ENCODE measurements around the gene CEP72. TPM values are rescaled to one million over a fixed set of nuclear protein-coding genes. Genes with fewer than 3 reads are reported as not detected.

The CEP72 gene
- total RNA-seq, 4 donors from 2014 or later: 7.2 to 11.9 (median 9.2) TPM

DNA sequence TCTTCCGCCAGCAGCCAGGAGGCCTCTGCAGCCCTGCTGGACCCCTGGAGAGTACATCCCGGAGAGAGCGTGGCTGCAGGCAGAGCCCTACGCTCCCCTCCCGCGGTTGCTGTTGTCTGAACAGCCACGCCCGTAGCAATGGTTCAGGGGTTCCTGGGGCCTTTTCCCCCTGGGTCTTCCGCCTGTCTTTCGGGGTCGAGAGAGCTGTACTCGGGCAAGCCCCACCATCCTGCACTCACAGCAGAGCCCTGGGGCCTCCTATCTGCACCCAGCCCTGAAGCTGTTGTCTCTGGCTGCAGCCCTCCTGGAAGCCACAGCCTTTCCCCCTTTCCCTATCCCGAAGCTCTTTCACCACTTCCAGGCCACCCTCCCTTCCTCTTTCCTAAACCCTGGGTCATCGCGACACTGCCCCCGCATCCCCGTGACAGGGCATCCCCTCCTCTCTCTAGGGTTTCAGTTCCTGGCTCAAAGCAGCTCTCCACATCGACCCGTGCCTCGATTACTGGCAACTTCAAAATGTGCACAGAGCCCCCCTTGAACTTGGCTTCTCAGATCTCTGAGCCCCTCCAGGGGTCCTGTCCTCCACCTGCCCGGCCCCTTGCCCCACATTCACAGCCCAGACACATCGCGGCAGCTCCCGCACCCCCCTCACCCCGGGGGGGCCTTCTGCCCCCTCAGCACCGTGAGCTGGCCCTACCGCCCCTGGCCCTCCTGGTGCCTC, 43.9 kb upstream of the CEP72 start:
- 67 to 71% methylated on average over 27 of the region's 27 CpGs for WGBS, 2 donors
- intact Hi-C loops (cut with DNase I; ENCODE audit: low total_unique reads): no loop called here
- no peak overlapping the region for H3K4me3 ChIP-seq (ENCODE audit: low read depth, poor library complexity, severe bottlenecking)
- peak in 1 of 2 donors; percentile 76 for DNase-seq (ENCODE audit: low spot score in 2 of 2)
- no peak for TF ChIP-seq CTCF (IDR thresholded peaks at IDR 0.05)
- no peak for TF ChIP-seq POLR2A (IDR thresholded peaks at IDR 0.05)

- peak in 1 of 2 donors; percentile 80 for DNase-seq (ENCODE audit: low spot score in 2 of 2)
- H3K4me3 ChIP-seq (ENCODE audit: low read depth, poor library complexity, severe bottlenecking): no peak overlapping the region
- intact Hi-C loops (cut with DNase I; ENCODE audit: low total_unique reads): no loop called here
- TF ChIP-seq CTCF (IDR thresholded peaks at IDR 0.05) (no peak), POLR2A (IDR thresholded peaks at IDR 0.05) (no peak)
- 84 to 89% methylated on average over 8 of the region's 8 CpGs for WGBS, 2 donors
These were observed 43.3 kb upstream of the CEP72 start for GRCh38 chr5:568809-569208.

- intact Hi-C loops (cut with DNase I; ENCODE audit: low total_unique reads): no loop called here
- no peak overlapping the region for H3K4me3 ChIP-seq (ENCODE audit: low read depth, poor library complexity, severe bottlenecking)
- WGBS, 2 donors: 90 to 91% methylated on average over 23 of the region's 23 CpGs
- peak in 1 of 2 donors; percentile 73 for DNase-seq (ENCODE audit: low spot score in 2 of 2)
- TF ChIP-seq POLR2A (IDR thresholded peaks at IDR 0.05) (no peak), CTCF (IDR thresholded peaks at IDR 0.05) (no peak)
These were observed 42.7 kb upstream of the CEP72 start for GRCh38 chr5:569358-569867.

GRCh38 chr5:569868-570361, 42.2 kb upstream of the CEP72 start:
- intact Hi-C loops (cut with DNase I; ENCODE audit: low total_unique reads): no loop called here
- peak in 1 of 2 donors; percentile 71 for DNase-seq (ENCODE audit: low spot score in 2 of 2)
- WGBS, 2 donors: 80 to 82% methylated on average over 21 of the region's 21 CpGs
- TF ChIP-seq POLR2A (IDR thresholded peaks at IDR 0.05): no peak
- TF ChIP-seq CTCF (IDR thresholded peaks at IDR 0.05): no peak
- no peak overlapping the region for H3K4me3 ChIP-seq (ENCODE audit: low read depth, poor library complexity, severe bottlenecking)

- intact Hi-C loops (cut with DNase I; ENCODE audit: low total_unique reads): no loop called here
- TF ChIP-seq CTCF (IDR thresholded peaks at IDR 0.05): no peak
- no peak for TF ChIP-seq POLR2A (IDR thresholded peaks at IDR 0.05)
- 80 to 84% methylated on average over 9 to 17 of the region's 17 CpGs for WGBS, 2 donors
- H3K4me3 ChIP-seq (ENCODE audit: low read depth, poor library complexity, severe bottlenecking): no peak overlapping the region
- peak in 1 of 2 donors; percentile 39 for DNase-seq (ENCODE audit: low spot score in 2 of 2)
These were observed 41.7 kb upstream of the CEP72 start for GRCh38 chr5:570446-570845.
